PC-3 (cell line): ENCODE results near the gene LRRTM1. TPM values are rescaled to one million over a fixed set of nuclear protein-coding genes. Genes with fewer than 3 reads are reported as not detected.

ENCODE experiments used
- ATAC-seq: fragments of 200-7000 bp; cut with Tn5 transposase; 2 replicates; pipeline ENCODE4 v1.9.1; 2020; ENCODE audit warnings: mild to moderate bottlenecking, moderate library complexity
- BruUV-seq: library from RNA; stranded (reverse); fragments of 400-500 nt; replicated peaks from 2 replicates; lab custom pipeline; 2021; lab: Mats Ljungman, UMichigan
- CTCF ChIA-PET: fragments of 300-600 bp; sonication (Branson Sonifier 250); formaldehyde crosslinking; loops from one replicate; lab custom pipeline; 2022; ENCODE audit warnings: antibody characterized with exemption; lab: Charles Lee
- POLR2A ChIA-PET: fragments of 300-600 bp; sonication (Branson Sonifier 250); formaldehyde crosslinking; loops from one replicate; lab custom pipeline; 2022; ENCODE audit warnings: antibody characterized with exemption; ENCODE audit not compliant: unreplicated experiment; lab: Charles Lee
- DNase-seq: peaks from one replicate; pipeline ENCODE4 v3.0.0-alpha.2; 2015
- H2AFZ ChIP-seq: fragments of 300-600 bp; sonication (generic); 2 replicates; pipeline ENCODE4 v1.6.0; 2016; ENCODE audit warnings: antibody characterized with exemption, low read length
- H3F3A ChIP-seq: fragments of 300-600 bp; sonication (generic); one replicate; pipeline ENCODE4 v1.6.0; 2017; ENCODE audit warnings: antibody characterized with exemption, low read length, control low read depth, mild to moderate bottlenecking; ENCODE audit not compliant: unreplicated experiment
- H3K27ac ChIP-seq: fragments of 300-600 bp; sonication (generic); 2 replicates; pipeline ENCODE4 v1.5.1; 2016; ENCODE audit warnings: mild to moderate bottlenecking, low read length
- H3K27me3 ChIP-seq: fragments of 300-600 bp; sonication (generic); 2 replicates; pipeline ENCODE4 v1.6.1; 2016; ENCODE audit warnings: low read length, mixed read lengths
- H3K36me3 ChIP-seq: fragments of 300-600 bp; sonication (generic); 2 replicates; pipeline ENCODE4 v1.6.1; 2016; ENCODE audit warnings: low read depth, mixed run types, low read length, mixed read lengths
- H3K4me1 ChIP-seq: fragments of 300-600 bp; sonication (generic); 2 replicates; pipeline ENCODE4 v1.5.1; 2016; ENCODE audit warnings: low read length; ENCODE audit not compliant: insufficient read depth
- H3K4me2 ChIP-seq: fragments of 300-600 bp; sonication (generic); 2 replicates; pipeline ENCODE4 v1.6.0; 2016; ENCODE audit warnings: low read length
- H3K4me3 ChIP-seq: fragments of 300-600 bp; sonication (generic); 2 replicates; pipeline ENCODE4 v1.5.1; 2016; ENCODE audit warnings: mild to moderate bottlenecking, low read length, mixed read lengths
- H3K79me2 ChIP-seq: fragments of 300-600 bp; sonication (generic); 2 replicates; pipeline ENCODE4 v1.6.1; 2017; ENCODE audit warnings: low read length, mixed read lengths
- H3K9ac ChIP-seq: fragments of 300-600 bp; sonication (generic); 2 replicates; pipeline ENCODE4 v1.6.0; 2016; ENCODE audit warnings: mild to moderate bottlenecking, low read length
- H3K9me2 ChIP-seq: fragments of 300-600 bp; sonication (generic); replicated peaks from 2 replicates; pipeline ENCODE4 v1.6.1; 2016; ENCODE audit warnings: mixed run types, low read length, mixed read lengths
- H3K9me3 ChIP-seq: fragments of 300-600 bp; sonication (generic); 2 replicates; pipeline ENCODE4 v1.6.1; 2016; ENCODE audit warnings: low read length, mixed read lengths
- H4K20me1 ChIP-seq: fragments of 300-600 bp; sonication (generic); 2 replicates; pipeline ENCODE4 v1.6.1; 2016; ENCODE audit warnings: low read length, mixed read lengths
- EZH2 ChIP-seq: fragments of 300-600 bp; sonication (generic); IDR thresholded peaks from one replicate; pipeline ENCODE4 v1.6.1; 2017; ENCODE audit warnings: antibody characterized with exemption, mild to moderate bottlenecking, low read length; ENCODE audit not compliant: unreplicated experiment
- EZH2phosphoT487 ChIP-seq: fragments of 300-600 bp; sonication (generic); IDR thresholded peaks from 2 replicates; pipeline ENCODE4 v1.6.1; 2018; ENCODE audit warnings: mild to moderate bottlenecking, antibody characterized with exemption, low read length, borderline replicate concordance
- intact Hi-C: fragments of 100-400 bp; cut with micrococcal nuclease; formaldehyde crosslinking; loops from 2 replicates; pipeline ENCODE4 v1.9.0; 2023
- total RNA-seq: library from RNA; depleted of rRNA; stranded (reverse); fragments of >200 nt; gene quantifications from 2 replicates; pipeline ENCODE4 v1.2.3, GENCODE V29; 2014
- TF ChIP-seq, protein P1 (sequence below): fragments of 300-600 bp; sonication (generic); conservative IDR thresholded peaks from 2 replicates; pipeline ENCODE4 v1.5.1; 2017; ENCODE audit warnings: antibody characterized with exemption, low read depth, mild to moderate bottlenecking, low read length

The LRRTM1 gene
- total RNA-seq, 1 experiment from 2014 or later: not detected

DNA sequence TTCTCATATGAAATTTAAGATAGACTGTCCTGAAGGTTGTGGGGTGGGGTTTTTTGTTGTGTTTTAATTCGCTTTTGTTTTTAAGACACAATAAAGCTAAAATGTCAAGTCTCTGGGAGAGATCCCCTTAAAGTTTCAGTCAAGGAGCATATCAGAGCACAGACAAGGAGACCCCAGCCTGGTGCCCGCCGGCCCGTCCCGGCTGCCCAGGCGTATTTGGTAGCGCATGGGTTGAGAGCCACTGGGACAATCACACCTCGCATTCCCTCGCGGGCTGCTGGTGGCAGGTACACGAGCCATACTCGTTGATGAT is 2.6 kb downstream of the LRRTM1 start:
- no peaks in the 10 kb centered on the region for H3K9me3 ChIP-seq
- TF ChIP-seq, protein P1, sequence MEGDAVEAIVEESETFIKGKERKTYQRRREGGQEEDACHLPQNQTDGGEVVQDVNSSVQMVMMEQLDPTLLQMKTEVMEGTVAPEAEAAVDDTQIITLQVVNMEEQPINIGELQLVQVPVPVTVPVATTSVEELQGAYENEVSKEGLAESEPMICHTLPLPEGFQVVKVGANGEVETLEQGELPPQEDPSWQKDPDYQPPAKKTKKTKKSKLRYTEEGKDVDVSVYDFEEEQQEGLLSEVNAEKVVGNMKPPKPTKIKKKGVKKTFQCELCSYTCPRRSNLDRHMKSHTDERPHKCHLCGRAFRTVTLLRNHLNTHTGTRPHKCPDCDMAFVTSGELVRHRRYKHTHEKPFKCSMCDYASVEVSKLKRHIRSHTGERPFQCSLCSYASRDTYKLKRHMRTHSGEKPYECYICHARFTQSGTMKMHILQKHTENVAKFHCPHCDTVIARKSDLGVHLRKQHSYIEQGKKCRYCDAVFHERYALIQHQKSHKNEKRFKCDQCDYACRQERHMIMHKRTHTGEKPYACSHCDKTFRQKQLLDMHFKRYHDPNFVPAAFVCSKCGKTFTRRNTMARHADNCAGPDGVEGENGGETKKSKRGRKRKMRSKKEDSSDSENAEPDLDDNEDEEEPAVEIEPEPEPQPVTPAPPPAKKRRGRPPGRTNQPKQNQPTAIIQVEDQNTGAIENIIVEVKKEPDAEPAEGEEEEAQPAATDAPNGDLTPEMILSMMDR: no peak
- no peaks in the 10 kb centered on the region for H3F3A ChIP-seq
- no TSS peak for BruUV-seq
- ATAC-seq: no peak
- H3K36me3 ChIP-seq: no peaks in the 10 kb centered on the region
- H3K4me3 ChIP-seq: no peak overlapping the region
- H3K27me3 ChIP-seq: peaks cover 33% of the 10 kb centered on the region
- H3K79me2 ChIP-seq: no peaks in the 10 kb centered on the region
- H3K9ac ChIP-seq: no peak overlapping the region
- intact Hi-C loops: no loop called here
- CTCF ChIA-PET: no interaction called here
- H3K9me2 ChIP-seq: no peaks in the 10 kb centered on the region
- no peaks in the 10 kb centered on the region for H4K20me1 ChIP-seq
- no peak overlapping the region for H3K27ac ChIP-seq
- POLR2A ChIA-PET: no interaction called here
- DNase-seq: no peak
- no peak overlapping the region for H3K4me2 ChIP-seq
- no peaks in the 10 kb centered on the region for H3K4me1 ChIP-seq
- no peak overlapping the region for H2AFZ ChIP-seq

DNA sequence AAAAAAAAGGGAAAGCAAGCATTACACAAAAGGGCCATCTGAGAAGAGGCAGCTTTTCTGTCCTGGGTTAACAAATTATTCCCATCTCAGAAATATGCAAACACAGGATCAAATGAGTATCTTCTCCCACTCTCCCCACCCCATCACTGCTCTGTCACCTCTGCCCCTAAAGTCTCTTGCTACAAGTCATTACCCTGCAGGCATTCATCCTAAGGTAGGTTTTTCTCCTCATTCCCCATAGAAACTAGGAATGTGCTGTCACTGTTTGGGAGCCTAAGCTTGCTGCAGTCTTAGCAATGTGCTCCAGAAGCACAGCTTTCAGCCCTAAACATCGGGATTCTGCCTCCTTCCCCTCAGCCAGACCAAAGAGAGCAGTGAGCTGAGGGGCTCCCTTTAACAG is 3.6 kb downstream of the LRRTM1 start:
- no peaks in the 10 kb centered on the region for H3K9me3 ChIP-seq
- ChIA-PET POLR2A (interaction anchor here (0.6 kb wide), 1 partner anchor 445 kb away, joined by 3 read pairs; no protein-coding TSS in a partner anchor), CTCF (no interaction called here)
- TF ChIP-seq, protein P1: no peak
- no peak for TF ChIP-seq EZH2
- TF ChIP-seq EZH2phosphoT487: no peak
- H3K9me2 ChIP-seq: no peaks in the 10 kb centered on the region
- H3K4me3 ChIP-seq: no peak overlapping the region
- DNase-seq (no peak), ATAC-seq (no peak)
- H4K20me1 ChIP-seq: no peaks in the 10 kb centered on the region
- no peaks in the 10 kb centered on the region for H3K79me2 ChIP-seq
- peaks cover 33% of the 10 kb centered on the region for H3K27me3 ChIP-seq
- no peak overlapping the region for H3K27ac ChIP-seq
- no peaks in the 10 kb centered on the region for H3K4me1 ChIP-seq
- no peak overlapping the region for H3K9ac ChIP-seq
- H2AFZ ChIP-seq: no peak overlapping the region
- intact Hi-C loops: no loop called here
- no peak overlapping the region for H3K4me2 ChIP-seq
- no peaks in the 10 kb centered on the region for H3F3A ChIP-seq
- no peaks in the 10 kb centered on the region for H3K36me3 ChIP-seq
- no TSS peak for BruUV-seq

DNA sequence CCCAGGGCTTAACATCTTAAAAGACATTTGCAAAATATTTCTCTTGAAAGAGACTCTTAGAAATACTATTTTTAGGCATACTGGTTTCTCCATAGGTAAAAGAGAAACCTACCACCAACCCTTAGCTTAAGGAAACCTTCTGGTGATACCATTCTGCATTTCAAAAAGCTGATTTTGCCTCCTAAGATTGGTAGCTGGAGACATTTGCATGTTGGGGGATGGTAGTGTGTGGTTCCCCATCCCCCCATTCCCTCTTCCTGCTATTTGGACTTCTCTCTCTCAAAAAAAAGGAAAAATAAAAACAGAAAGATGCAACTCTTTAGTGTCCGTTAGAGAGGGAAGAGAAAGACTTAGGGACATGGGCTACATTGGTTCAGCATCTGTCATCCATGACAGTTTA is 4.2 kb downstream of the LRRTM1 start:
- H4K20me1 ChIP-seq: no peaks in the 10 kb centered on the region
- no peak overlapping the region for H3K9ac ChIP-seq
- DNase-seq: no peak
- no TSS peak for BruUV-seq
- H3K9me2 ChIP-seq: no peaks in the 10 kb centered on the region
- no peak for ATAC-seq
- ChIA-PET POLR2A (no interaction called here), CTCF (no interaction called here)
- TF ChIP-seq EZH2 (no peak), EZH2phosphoT487 (no peak)
- TF ChIP-seq, protein P1: no peak
- intact Hi-C loops: no loop called here
- peaks cover 33% of the 10 kb centered on the region for H3K27me3 ChIP-seq
- no peaks in the 10 kb centered on the region for H3K36me3 ChIP-seq
- H2AFZ ChIP-seq: no peak overlapping the region
- no peaks in the 10 kb centered on the region for H3K9me3 ChIP-seq
- no peaks in the 10 kb centered on the region for H3K4me1 ChIP-seq
- no peak overlapping the region for H3K27ac ChIP-seq
- H3K79me2 ChIP-seq: no peaks in the 10 kb centered on the region
- H3K4me2 ChIP-seq: no peak overlapping the region
- no peak overlapping the region for H3K4me3 ChIP-seq
- H3F3A ChIP-seq: no peaks in the 10 kb centered on the region
